HG02798 (cell line): ENCODE data around the gene HOXC11.

Experiments used
- ATAC-seq: cut with Tn5 transposase; IDR thresholded peaks from one replicate; pipeline ENCODE4 v1.9.1; 2021; ENCODE audit warnings: mild to moderate bottlenecking; ENCODE audit not compliant: unreplicated experiment, poor library complexity

Gene HOXC11

DNA sequence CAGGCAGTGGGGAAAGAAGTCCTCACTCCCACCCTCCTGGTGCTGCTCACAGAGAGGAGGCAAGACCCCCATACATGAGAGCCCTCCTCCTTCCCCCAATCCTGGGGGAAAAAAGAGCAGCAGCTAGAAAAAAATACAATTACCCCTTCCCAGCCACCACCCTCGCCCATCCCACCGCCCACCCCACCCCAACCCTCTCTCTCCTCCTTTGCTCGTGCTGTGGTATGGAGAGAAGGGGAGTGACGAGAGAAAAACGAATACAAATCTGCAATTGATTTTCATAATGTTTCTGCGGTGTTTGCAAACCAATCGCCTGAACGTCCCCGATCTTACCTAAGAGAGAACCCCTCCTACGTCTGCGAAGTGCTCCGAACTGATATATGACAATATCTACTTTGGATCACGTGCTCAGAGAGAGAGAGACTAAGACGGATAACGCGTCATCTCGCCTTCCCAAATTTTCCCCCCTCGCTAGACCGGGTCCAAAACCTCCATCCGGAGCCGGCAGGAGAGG is at the start of gene HOXC11:
TSS of gene HOXC11 (plus strand) at position 405 of the 514 bp plus-strand sequence. CDS start 116 bp downstream, outside the sequence.
- no peak for ATAC-seq

DNA sequence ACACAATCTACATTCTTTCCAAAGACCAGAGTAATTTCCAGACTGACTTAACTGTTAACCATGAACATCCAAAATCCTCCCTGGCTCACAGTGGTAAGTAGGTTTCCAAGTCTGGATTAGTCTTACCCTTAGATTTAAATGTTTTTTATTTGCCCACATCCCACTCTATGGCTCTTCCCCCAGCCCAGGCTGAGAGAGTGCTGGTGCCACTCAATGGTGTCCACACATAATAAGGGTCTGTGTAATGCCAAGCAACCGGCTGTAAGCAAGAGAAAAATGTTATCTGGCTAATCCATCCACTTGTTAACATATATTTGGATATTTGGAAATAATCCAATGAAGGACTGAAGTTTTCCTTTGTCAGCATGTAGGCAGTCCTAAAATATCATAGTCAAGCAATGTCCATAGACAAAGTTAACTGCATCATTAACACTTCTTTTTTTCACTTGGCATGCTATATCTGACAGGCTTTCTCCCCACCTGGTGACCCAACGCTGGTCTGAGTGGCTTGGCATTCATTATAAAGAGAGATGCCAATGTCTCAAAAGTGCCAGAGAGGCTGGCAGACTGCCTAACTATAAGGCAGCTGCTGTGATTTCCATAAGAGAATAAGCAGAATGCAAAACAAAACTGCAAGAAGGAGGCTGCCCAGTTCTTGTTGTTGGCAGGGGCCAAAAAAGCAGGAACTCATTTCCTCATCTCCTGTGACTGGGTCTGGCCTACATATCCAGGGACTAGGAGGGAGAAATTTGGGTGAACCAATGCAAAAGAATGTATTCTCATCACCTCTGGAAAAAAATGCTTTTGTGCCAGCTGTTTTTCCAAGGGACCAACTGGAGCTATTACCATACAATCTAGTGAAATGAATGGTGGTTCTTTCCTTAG is 48.2 kb upstream of the HOXC11 start:
- ATAC-seq: no peak

DNA sequence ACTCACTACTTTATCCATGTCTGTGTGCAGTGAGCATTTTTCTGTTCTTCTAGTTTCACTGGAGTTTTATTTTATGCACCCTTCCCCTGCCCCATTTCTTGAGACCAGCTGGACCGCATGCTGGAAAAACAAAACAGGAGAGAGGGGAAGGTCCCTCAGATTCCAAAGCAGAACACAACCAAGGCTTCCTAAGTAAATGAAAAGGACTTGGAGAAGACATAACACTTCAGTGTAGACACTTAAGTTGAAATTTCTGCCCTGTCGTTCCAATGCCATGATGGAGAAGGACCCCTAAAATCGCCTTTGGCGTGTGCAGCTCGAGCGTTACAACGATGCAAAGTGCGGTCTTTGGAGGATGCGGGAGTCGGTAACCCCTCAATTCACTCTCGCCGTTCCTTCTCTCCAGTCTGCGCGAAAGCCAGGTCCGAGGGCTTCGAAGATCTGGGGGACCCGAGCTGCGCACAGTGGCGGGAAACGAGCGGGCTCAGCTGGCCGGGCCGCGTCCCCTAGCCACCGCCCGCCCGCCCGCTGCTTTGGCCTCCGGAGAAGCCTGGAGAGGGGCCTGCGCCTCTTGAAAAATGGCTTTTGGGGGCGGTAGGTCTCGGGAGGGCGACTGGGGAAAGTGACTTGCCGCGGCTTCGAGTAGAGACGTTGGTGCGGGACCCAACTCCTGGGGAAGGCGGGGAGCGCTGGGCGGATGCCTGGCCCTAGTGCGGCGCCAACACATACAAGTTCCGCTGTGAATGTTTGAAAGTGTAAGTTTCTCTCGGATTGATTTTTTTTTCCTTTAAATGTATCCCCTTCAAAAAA is 45.5 kb upstream of the HOXC11 start:
- ATAC-seq: no peak

GRCh38 chr12:53928054-53928835 is 44.7 kb upstream of the HOXC11 start:
- ATAC-seq: no peak

DNA sequence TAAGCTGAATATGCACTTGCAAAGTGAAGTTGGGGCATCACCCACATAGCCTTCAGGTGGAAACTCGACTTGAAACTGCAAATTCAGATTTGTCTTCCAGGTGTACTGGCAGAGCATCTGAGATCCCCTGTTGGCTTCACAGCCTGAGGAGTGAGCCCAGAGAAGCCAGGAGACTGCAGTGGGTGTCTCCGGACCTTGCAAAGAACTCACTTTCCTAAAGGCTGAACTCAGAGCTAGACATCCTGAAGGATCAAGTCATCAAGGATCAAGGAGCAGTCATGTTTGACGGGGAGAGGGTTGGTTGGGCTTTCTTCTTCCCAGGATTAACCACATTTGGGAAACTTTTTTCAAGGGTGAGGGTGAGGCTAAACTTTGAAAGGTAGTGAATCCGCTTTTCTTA is 43.4 kb upstream of the HOXC11 start:
- no peak for ATAC-seq

DNA sequence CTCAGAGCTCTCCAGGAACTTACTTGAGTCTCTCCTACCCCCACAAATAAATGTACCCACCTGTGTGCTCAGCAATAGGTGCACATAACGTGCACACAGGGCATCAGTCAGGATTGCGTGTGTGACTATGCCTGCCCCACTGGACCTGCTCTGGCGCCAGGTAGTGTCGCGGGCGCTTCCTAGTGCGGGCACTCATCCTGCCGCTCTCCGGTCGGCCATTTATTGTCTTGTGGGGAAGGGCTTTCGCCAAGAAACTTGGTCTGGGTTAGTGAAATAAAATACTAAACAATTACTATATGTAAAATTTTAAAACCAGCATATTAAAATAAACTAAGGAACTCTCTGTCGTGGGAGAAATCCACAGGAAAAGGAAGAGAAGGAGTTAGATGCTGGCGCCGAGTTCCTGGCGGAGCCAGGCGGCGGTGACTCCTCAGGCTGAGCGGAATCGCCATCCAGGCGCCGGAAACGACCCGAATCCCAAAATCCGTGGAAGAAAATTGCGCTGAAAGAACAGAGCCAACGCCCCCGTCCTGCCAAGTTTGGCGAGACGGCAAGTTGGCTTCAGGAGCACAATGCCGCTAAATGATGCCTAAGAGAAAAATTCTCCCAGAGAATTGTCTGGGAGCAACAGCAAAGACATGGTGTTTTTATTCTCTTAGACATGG is 42.2 kb upstream of the HOXC11 start:
- ATAC-seq: no peak

DNA sequence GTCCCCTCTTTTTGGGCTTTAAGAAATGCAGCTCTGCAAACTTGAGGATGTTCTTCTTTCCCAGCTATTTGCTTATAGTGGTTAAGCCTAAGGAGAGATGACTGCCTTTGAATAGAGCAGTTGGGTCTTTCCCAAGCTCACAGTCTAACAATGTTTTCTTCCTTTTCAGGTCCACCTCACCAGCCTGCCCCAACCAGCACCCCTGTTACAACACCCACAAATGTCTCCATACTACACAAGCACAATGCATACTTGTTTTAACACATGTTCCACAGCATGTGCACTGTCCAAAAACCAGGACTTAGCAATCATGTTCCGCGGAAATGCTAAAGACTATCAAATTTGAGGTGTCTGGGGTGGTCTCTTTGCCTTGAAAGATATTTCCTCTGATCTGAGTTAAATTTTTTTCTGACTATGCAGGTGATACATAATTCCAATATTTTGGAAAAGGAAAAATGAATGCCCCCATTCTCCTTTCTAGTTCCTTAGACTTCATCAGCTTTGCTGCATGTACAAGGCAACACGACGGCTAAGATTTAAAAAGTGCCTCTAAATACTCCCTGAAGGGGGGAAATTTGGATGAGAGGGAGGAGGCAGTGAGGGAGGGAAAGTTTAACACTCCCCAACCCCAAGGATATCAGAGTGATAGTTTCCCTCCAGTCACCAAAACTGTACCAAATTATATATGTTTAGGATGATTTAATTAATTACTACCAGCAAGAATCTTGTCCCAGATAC is 40.9 kb upstream of the HOXC11 start:
- ATAC-seq: no peak

DNA sequence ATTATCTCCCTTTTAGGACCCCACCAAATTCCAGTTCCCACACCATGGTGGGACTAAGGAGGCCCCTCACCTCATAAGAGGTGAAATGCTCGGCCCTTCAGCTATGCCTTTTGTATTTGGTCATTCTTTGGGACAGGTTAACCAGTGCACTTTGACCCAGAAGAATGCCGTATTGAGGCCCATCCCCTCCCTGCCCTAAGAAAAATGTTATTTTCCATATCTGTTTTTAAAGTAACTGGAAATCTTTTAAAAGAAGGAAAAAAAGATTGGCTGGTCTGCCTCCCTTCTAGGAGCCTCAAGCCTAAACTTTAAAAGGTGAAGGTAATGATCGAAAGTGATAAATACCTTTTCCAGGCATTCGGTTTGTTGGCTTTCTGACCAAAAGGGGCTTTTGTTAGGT is 40.0 kb upstream of the HOXC11 start:
- no peak for ATAC-seq

- no peak for ATAC-seq
These were observed 37.3 kb upstream of the HOXC11 start for GRCh38 chr12:53935383-53936341.

- ATAC-seq: no peak
These were observed 35.8 kb upstream of the HOXC11 start for GRCh38 chr12:53937099-53937498.

DNA sequence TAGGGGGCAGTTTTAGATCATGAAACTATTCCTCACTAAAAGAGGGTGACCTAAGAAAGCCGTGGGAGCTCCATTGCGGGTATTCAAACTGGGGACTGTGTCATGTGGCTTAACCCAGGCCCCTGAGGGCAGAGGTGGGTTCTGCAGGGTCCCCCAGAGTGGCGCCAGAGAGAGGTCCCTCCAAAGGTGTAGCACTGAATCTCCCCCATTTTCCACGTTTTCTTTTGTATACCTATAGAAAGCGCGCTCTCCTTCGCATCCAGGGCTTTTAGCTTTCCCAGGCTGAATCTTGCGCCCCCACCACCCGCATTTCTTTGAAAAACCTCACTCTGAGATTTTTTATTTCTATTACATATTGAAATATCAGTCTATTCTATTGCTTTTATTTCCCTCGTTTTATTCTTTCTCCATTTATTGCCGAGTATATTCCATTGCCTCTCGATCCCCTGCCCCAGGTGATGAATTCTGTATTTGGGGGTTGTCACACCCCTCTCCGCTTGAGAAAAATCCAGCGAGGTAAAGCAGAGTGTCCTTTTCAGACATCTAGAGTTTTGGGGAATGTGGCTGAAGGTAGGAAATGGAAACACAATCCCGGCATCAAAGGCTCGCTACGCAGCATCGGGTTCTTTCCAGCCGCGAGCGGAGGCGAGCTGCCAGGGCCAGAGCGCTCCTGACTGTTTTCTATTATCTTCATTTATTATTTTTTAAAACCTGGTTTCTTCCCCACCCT is 35.2 kb upstream of the HOXC11 start:
- ATAC-seq: no peak

GRCh38 chr12:53938326-53939140 is 34.4 kb upstream of the HOXC11 start, which contains the start of gene HOXC13:
Gene HOXC13, plus strand, starts transcription at chr12:53938831. Its CDS starts 76 bp downstream, at chr12:53938907.
- ATAC-seq: no peak

GRCh38 chr12:53939141-53940108 is 33.5 kb upstream of the HOXC11 start:
- no peak for ATAC-seq

- no peak for ATAC-seq
These were observed 32.4 kb upstream of the HOXC11 start for GRCh38 chr12:53940443-53941014.

DNA sequence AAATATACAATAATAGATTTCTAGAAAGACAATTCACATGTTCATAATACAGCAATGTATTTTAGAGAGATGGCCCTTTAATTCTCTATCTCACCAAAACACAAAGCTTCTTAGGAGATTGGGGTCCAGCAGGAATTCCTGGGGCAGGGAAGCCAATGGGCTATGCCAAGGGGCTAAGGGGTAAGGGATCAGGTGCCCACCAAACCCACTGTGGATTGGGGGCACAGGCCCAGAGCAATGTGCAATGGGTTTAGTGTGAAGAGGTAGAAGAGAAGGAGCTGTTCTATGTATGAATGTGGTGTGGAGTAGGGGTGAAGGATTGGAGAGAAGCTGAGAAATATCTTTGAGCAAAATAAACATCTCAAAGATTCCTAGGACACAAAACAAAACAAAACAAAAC is 31.7 kb upstream of the HOXC11 start:
- ATAC-seq: no peak
